Aorta (tissue), 5 donors: ENCODE data around the gene GSN. TPM values are rescaled to one million over a fixed set of nuclear protein-coding genes. Genes with fewer than 3 reads are reported as not detected.

ENCODE experiments used
- ATAC-seq: fragments of 200-7000 bp; cut with Tn5 transposase; one replicate; pipeline ENCODE4 v1.9.1; 2022; ENCODE audit warnings: moderate library complexity; ENCODE audit not compliant: low FRiP score
- DNase-seq, 2 donors: peaks; one replicate each; pipeline ENCODE4 v3.0.0-alpha.2; 2020
- H3K27ac ChIP-seq, 2 donors: one replicate each; pipeline ENCODE4 v1.5.1; 2013; ENCODE audit warnings: low read length in 2 of 2, mild to moderate bottlenecking in 2 of 2, moderate library complexity in 2 of 2, control low read depth in 1 of 2, inconsistent platforms in 1 of 2, low read depth in 1 of 2
- H3K27me3 ChIP-seq, 2 donors: one replicate each; pipeline ENCODE4 v1.6.1; 2013; ENCODE audit warnings: control low read depth in 1 of 2, low read length in 1 of 2, mild to moderate bottlenecking in 1 of 2, moderate library complexity in 1 of 2; ENCODE audit not compliant: insufficient read depth in 2 of 2, control insufficient read depth in 1 of 2
- H3K36me3 ChIP-seq, 2 donors: one replicate each; pipeline ENCODE4 v1.6.1; 2013; ENCODE audit warnings: control low read depth in 1 of 2, low read length in 1 of 2, mild to moderate bottlenecking in 1 of 2; ENCODE audit not compliant: insufficient read depth in 2 of 2, control insufficient read depth in 1 of 2
- H3K4me1 ChIP-seq, 2 donors: one replicate each; pipeline ENCODE4 v1.6.1; 2013; ENCODE audit warnings: low read length in 2 of 2, control low read depth in 1 of 2, mild to moderate bottlenecking in 1 of 2, moderate library complexity in 1 of 2; ENCODE audit not compliant: insufficient read depth in 2 of 2, control insufficient read depth in 1 of 2
- H3K4me3 ChIP-seq, 2 donors: one replicate each; pipeline ENCODE4 v1.5.1; 2013; ENCODE audit warnings: low read length in 2 of 2, control low read depth in 1 of 2, mild to moderate bottlenecking in 1 of 2
- H3K9me3 ChIP-seq: one replicate; pipeline ENCODE4 v1.6.1; 2013; ENCODE audit warnings: mild to moderate bottlenecking, low read length; ENCODE audit not compliant: control insufficient read depth
- WGBS, 2 donors: extraction: QIAGEN DNeasy Blood & Tissue Kit; methylation state at CpG; one replicate each; pipeline ENCODE4 v1.1.7; 2013; 5-methylcytosine and 5-hydroxymethylcytosine counted together
- intact Hi-C, 2 donors: fragments of 100-400 bp; cut with DNase I; formaldehyde crosslinking; loops; one replicate each; pipeline versions ENCODE4 v1.14.2 to v1.15.0; 2022
- polyA plus RNA-seq, 2 donors: library from polyadenylated mRNA; stranded (reverse); fragments of 200-250 nt; gene quantifications; one replicate each; pipeline ENCODE4 v1.2.3, GENCODE V29; 2013
- total RNA-seq, 2 donors: library from RNA; stranded (reverse); fragmentation: NEBNext Ultra II Directional; extraction: Animal tissue kit (Norgen Biotek cat#: 25700); gene quantifications; one replicate each; pipeline ENCODE4 v1.2.1, GENCODE V29; 2021
- donor health status: healthy with polysubstance abuse.
- donor health status: Bipolar disorder and iron deficiency.
- donor health status: DM: no; HTN: no; CAD: no.
- donor health status: DM: no; HTN: no; CAD: no.
- donor health status: DM: yes; HTN: yes; CAD: no.

GSN gene
- total and polyA plus RNA-seq, 4 donors, result 451 to 2,469 (median 1,011) TPM

DNA sequence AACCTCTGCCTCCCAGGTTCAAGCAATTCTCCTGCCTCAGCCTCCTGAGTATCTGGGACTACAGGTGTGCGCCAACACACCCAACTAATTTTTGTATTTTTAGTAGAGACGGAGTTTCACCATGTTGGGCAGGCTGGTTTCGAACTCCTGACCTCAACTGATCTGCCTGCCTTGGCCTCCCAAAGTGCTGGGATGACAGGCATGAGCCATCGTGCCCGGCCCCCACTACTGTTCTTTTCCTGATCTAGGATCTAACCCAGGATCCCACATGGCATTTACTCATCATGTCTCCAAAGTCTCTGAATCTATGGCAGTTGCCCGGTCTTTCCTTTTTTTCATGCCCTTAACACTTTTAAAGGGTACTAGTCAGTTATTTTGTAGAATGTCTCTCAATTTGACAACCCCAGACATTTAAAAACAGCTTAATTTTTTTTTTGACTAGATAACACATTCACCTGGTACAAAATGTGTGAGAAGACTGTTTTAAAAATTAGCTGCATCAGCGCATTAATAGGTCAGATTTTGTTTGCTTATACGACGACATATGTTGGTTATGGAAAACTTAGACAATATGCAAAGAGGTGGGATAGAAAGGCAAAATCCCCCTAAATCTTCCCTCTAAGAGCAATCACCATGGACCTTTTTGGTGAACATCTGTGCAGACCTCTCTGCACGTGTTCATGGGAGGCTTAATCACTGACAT, 55.6 kb downstream of the GSN start:
- intact Hi-C loops, result no loop called here
- ATAC-seq, result no peak
- no peak overlapping the region for H3K4me3 ChIP-seq
- H3K4me1 ChIP-seq, result no peaks in the 10 kb centered on the region
- H3K9me3 ChIP-seq, result no peaks in the 10 kb centered on the region
- DNase-seq, result no peak
- WGBS, 2 donors, result 87 to 90% methylated on average over 10 of the region's 10 CpGs
- peak overlapping the region; percentile 94 to 99 for H3K27ac ChIP-seq
- H3K27me3 ChIP-seq, result no peaks in the 10 kb centered on the region
- peaks cover 0 to 21% of the 10 kb centered on the region in 2 donors for H3K36me3 ChIP-seq

DNA sequence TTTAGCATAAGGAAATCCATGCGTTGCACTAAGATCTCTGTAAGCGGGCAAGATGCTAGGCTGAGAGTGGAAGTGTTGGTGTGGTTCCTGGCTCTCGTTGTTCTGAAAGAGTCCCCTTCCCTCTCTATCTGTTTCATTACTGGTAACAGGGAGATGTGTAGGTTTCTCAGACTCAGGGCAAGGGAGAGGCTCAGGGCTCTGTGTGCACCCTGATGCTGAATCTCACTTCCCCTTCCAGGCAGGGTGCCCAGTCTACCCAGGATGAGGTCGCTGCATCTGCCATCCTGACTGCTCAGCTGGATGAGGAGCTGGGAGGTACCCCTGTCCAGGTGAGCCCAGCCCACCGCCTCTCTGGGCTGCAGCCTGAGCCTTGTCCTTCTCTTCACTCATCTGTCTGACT, 56.4 kb downstream of the GSN start:
- ATAC-seq, result no peak
- 86 to 91% methylated on average over 5 of the region's 5 CpGs for WGBS, 2 donors
- H3K36me3 ChIP-seq, result peaks cover 0 to 23% of the 10 kb centered on the region in 2 donors
- DNase-seq, result no peak
- intact Hi-C loops, result no loop called here
- no peaks in the 10 kb centered on the region for H3K27me3 ChIP-seq
- H3K27ac ChIP-seq, result peak overlapping the region; percentile 94 to 99
- no peaks in the 10 kb centered on the region for H3K4me1 ChIP-seq
- H3K9me3 ChIP-seq, result no peaks in the 10 kb centered on the region
- H3K4me3 ChIP-seq, result no peak overlapping the region

DNA sequence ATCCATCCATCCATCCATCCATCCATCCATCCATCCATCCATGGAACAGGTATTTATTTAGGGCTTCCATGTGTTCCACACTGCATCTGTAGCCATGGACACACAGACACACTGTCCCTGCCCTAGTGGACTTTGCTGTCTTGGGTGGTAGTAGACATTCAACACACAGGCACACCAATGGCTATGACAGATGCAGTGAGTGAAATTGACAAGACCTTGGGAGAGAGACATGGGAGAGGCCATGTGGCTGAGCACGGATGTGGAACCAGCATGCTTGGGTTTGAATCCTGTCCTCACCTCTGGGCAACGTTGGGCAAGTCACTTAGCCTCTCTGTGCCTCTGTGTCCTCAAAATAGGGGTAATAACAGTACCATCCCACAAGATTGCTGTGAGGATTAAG, 56.8 kb downstream of the GSN start:
- intact Hi-C loops, result loop anchor here in 1 of 2 donors (5.0 kb wide), 1 partner anchor 38 kb away; no protein-coding TSS in a partner anchor
- DNase-seq, result no peak
- H3K4me1 ChIP-seq, result no peaks in the 10 kb centered on the region

DNA sequence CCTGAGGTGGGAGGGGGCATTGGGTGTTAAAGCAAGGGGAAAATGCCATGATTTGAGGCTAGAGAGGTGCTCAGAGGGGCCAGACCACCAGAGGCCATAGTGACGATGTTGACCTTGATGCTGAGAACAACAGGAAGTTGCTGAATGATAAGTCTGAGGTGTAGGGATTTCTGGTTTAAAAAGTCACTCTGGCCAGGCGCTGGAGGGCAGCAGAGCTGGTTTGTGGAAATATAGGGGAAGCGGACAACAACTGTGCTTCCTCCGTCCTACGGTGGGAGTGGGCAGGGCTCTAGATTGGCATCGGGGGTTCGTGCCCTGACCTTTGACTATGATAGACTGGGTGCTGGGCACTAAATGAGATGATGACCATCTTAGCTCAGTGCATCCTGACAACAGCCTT, 57.4 kb downstream of the GSN start:
- Histone ChIP-seq H3K4me3 (no peak overlapping the region), H3K27me3 (no peaks in the 10 kb centered on the region), H3K4me1 (no peaks in the 10 kb centered on the region), H3K27ac (peak overlapping the region; percentile 94 to 99), H3K9me3 (no peaks in the 10 kb centered on the region), H3K36me3 (peaks cover 0 to 31% of the 10 kb centered on the region in 2 donors)
- DNase-seq, result no peak
- intact Hi-C loops, result loop anchor here in 1 of 2 donors (5.0 kb wide), 1 partner anchor 37 kb away; no protein-coding TSS in a partner anchor
- no peak for ATAC-seq
- WGBS, 2 donors, result 57 to 59% methylated on average over 7 of the region's 7 CpGs

More for the DNA sequence above, 56.8 kb downstream of the GSN start:
- no peak for ATAC-seq
- H3K27me3 ChIP-seq, result no peaks in the 10 kb centered on the region
- peak overlapping the region; percentile 94 to 99 for H3K27ac ChIP-seq
- H3K4me3 ChIP-seq, result no peak overlapping the region
- WGBS, 2 donors, result 78 to 81% methylated on average over 2 of the region's 2 CpGs
- H3K9me3 ChIP-seq, result no peaks in the 10 kb centered on the region
- H3K36me3 ChIP-seq, result peaks cover 0 to 28% of the 10 kb centered on the region in 2 donors

DNA sequence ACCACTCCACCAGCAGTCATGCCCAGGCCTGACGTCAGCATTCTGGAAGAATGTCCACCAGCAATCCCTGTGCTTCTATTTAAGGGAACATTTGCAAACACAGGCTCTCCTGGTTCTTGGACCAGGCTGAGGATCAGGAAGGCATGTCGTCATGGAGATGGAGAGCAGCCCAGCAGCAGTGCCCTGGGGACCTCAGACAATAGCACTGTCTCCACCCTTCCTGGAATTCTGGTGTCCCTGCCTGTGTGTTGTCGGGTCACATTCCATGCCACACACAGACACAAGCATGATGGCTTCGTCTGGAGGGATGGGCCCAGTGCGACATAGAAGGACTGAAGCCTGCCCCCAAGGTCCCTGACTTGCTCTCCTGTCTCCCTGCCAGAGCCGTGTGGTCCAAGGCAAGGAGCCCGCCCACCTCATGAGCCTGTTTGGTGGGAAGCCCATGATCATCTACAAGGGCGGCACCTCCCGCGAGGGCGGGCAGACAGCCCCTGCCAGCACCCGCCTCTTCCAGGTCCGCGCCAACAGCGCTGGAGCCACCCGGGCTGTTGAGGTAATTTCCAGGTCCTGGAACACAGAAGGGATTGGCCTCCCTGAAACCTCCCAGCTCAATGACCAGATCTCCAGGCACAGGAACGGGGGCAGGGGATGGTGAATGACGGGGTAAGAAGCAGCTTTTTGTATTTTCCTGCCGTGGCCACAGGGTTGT, 58.3 kb downstream of the GSN start:
- intact Hi-C loops, result loop anchor here in 1 of 2 donors (5.0 kb wide), 1 partner anchor 36 kb away; no protein-coding TSS in a partner anchor
- Histone ChIP-seq H3K4me1 (no peaks in the 10 kb centered on the region), H3K27ac (peak overlapping the region; percentile 67 to 95), H3K9me3 (no peaks in the 10 kb centered on the region), H3K27me3 (no peaks in the 10 kb centered on the region), H3K36me3 (peaks cover 3 to 35% of the 10 kb centered on the region in 2 donors), H3K4me3 (no peak overlapping the region)
- DNase-seq (peak; percentile 96 to 98), ATAC-seq (peak; percentile 91)
- 2 to 5% methylated on average over 19 of the region's 19 CpGs for WGBS, 2 donors

DNA sequence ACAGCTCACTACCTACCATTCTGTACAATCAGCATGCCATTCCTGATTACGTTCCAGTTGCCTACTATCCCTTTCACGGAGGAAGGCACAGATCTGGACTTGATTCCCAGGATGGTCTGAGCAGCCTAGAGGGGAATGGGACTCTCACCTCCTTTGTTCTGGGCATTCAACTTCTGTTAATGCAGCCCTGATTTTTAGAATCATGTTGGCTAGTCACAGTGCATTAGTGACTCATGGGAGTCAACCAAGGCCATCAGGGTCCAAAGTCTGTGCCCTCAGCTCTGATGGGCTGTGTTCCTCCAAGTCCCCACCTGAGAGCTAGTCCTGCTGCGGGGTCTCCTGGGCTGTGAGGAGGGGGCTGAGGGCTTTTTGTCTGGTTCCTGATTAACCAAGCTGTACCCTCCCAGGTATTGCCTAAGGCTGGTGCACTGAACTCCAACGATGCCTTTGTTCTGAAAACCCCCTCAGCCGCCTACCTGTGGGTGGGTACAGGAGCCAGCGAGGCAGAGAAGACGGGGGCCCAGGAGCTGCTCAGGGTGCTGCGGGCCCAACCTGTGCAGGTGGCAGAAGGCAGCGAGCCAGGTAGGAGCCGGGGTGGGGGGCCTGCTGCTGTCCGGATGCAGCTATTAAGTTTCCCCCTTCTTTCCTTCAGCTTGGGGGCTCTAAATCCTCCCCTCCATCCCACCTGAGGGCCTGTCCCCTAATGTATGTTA, 59.1 kb downstream of the GSN start:
- intact Hi-C loops, result loop anchor here in 1 of 2 donors (5.0 kb wide), 1 partner anchor 35 kb away; no protein-coding TSS in a partner anchor
- DNase-seq (no peak), ATAC-seq (no peak)

DNA sequence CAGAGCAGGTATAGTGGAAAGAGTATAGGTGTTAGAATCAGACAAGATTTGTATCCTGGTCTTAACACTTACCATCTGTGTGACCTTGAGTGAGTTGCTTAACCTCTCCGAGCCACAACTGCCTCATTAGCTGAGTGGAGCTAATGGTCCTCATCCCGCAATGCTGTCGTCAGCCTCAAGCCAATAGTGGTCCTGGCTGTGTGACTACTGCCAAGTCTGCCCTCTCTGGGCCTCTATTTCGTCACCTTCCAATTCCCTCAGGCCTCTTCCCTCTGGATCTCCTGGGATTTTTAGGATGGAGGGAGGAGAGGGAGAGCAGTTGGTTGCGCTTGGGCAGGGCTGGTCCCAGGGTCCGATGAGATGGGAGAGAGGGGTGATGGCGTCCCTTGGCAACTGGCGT, 60.5 kb downstream of the GSN start:
- Histone ChIP-seq H3K27ac (peak overlapping the region in 1 of 2 donors; percentile 71), H3K4me1 (peaks cover 0 to 4% of the 10 kb centered on the region in 2 donors)
- intact Hi-C loops, result loop anchor here in 1 of 2 donors (5.0 kb wide), 1 partner anchor 34 kb away; no protein-coding TSS in a partner anchor

More for the DNA sequence above, 59.1 kb downstream of the GSN start:
- peaks cover 5 to 35% of the 10 kb centered on the region in 2 donors for H3K36me3 ChIP-seq
- peak overlapping the region; percentile 67 to 95 for H3K27ac ChIP-seq
- H3K9me3 ChIP-seq, result no peaks in the 10 kb centered on the region
- WGBS, 2 donors, result 74 to 76% methylated on average over 11 of the region's 11 CpGs
- no peak overlapping the region for H3K4me3 ChIP-seq
- no peaks in the 10 kb centered on the region for H3K27me3 ChIP-seq
- peaks cover 0 to under 1% of the 10 kb centered on the region in 2 donors for H3K4me1 ChIP-seq

More for the DNA sequence above, 60.5 kb downstream of the GSN start:
- WGBS, 2 donors, result 70 to 77% methylated on average over 6 to 8 of the region's 8 CpGs
- DNase-seq (no peak), ATAC-seq (no peak)
- Histone ChIP-seq H3K36me3 (peaks cover 5 to 37% of the 10 kb centered on the region in 2 donors), H3K27me3 (no peaks in the 10 kb centered on the region), H3K9me3 (no peaks in the 10 kb centered on the region), H3K4me3 (no peak overlapping the region)
